Choroid plexus epithelial cell (primary cell): Measurements from ENCODE around the gene AARSD1.
A peak's percentile ranks its signal among the peaks of the same experiment; 100 is the strongest.
"Not testable (repeated sequence)": the region's sequence is repeated elsewhere in the genome, so short reads cannot be mapped to it uniquely, and the experiment has no call there.

Experiments used
- DNase-seq: peaks from one replicate; pipeline ENCODE4 v3.0.0-alpha.2; 2010; ENCODE audit warnings: low read depth
- H3K4me3 ChIP-seq: 2 replicates; pipeline ENCODE4 v1.5.1; 2011; ENCODE audit warnings: low read depth, mild to moderate bottlenecking, control low read depth, low read length, moderate library complexity
- TF ChIP-seq, protein P1 (sequence below): conservative IDR thresholded peaks from 2 replicates; pipeline ENCODE4 v1.5.1; 2011; ENCODE audit warnings: low read depth, mild to moderate bottlenecking, control low read depth, inconsistent platforms, low read length, moderate library complexity

Gene AARSD1

GRCh38 chr17:42979511-42980273 lies 15.4 kb upstream of the AARSD1 start, which contains the start of gene PTGES3L:
Gene PTGES3L (minus strand): TSS chr17:42980080. CDS start chr17:42980053, 27 bp downstream.
- H3K4me3 ChIP-seq, result peak within 1 kb of the TSS; percentile 90
- TF ChIP-seq, protein P1, sequence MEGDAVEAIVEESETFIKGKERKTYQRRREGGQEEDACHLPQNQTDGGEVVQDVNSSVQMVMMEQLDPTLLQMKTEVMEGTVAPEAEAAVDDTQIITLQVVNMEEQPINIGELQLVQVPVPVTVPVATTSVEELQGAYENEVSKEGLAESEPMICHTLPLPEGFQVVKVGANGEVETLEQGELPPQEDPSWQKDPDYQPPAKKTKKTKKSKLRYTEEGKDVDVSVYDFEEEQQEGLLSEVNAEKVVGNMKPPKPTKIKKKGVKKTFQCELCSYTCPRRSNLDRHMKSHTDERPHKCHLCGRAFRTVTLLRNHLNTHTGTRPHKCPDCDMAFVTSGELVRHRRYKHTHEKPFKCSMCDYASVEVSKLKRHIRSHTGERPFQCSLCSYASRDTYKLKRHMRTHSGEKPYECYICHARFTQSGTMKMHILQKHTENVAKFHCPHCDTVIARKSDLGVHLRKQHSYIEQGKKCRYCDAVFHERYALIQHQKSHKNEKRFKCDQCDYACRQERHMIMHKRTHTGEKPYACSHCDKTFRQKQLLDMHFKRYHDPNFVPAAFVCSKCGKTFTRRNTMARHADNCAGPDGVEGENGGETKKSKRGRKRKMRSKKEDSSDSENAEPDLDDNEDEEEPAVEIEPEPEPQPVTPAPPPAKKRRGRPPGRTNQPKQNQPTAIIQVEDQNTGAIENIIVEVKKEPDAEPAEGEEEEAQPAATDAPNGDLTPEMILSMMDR, result no peak
- peak; percentile 44 for DNase-seq

- H3K4me3 ChIP-seq, DNase-seq: not testable (repeated sequence)
Observed at GRCh38 chr17:42975701-42976100, 11.4 kb upstream of the AARSD1 start.

- DNase-seq, result no peak
- H3K4me3 ChIP-seq, result no peak overlapping the region
- TF ChIP-seq, protein P1, result no peak
Observed at GRCh38 chr17:42975265-42975664, 11.0 kb upstream of the AARSD1 start.

- H3K4me3 ChIP-seq, DNase-seq: not testable (repeated sequence)
Observed at GRCh38 chr17:42973323-42973722, 9.1 kb upstream of the AARSD1 start.

- TF ChIP-seq, protein P1, result no peak
- H3K4me3 ChIP-seq, result no peak overlapping the region
- no peak for DNase-seq
Observed at GRCh38 chr17:42971589-42971988, 7.3 kb upstream of the AARSD1 start.

DNA sequence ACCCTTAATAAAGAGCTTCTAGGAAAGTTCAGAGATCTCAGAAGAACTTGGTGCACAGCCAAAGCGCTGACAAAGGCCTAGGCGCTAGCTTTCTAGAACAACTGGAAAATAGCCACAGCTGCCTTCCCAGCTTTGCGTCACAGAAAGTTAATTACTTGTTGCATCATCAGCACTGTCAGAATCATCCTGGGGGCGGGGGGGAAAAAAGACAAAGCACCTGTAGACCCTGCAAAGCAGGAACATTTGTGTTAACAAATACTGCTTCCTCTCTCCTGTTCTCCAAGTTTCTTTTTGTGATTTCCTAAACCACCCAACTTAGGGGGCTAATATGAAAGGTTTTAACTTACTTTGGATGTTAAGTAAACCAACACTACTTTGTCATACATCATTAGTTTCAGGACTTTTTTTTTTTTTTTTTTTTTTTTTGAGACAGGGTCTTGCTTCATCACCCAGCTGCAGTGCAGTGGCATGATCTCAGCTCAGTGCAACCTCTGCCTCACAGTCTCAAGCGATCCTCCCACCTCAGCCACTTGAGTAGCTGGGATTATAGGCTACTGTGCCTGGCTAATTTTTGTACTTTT lies 4.8 kb upstream of the AARSD1 start:
- no peak overlapping the region for H3K4me3 ChIP-seq
- TF ChIP-seq, protein P1, result no peak
- peak; percentile 37 for DNase-seq

DNA sequence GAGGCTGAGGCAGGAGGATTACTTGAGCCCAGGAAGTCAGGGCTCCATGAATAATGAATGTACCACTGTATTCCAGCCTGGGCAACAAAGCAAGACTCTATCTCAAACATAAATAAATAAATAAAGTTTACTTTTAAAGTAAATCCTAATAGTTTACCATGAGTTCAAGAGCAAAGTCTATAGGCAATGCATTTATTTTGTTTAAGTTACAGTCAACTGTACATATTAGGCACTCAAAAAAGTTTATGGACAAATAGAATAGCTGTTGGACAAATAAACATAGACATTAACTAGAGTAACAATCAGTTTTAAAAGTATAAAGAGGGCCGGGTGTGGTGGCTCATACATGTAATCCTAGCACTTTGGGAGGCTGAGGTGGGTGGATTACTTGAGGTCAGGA lies 3.7 kb upstream of the AARSD1 start:
- no peak overlapping the region for H3K4me3 ChIP-seq
- TF ChIP-seq, protein P1, result no peak
- DNase-seq, result no peak

DNA sequence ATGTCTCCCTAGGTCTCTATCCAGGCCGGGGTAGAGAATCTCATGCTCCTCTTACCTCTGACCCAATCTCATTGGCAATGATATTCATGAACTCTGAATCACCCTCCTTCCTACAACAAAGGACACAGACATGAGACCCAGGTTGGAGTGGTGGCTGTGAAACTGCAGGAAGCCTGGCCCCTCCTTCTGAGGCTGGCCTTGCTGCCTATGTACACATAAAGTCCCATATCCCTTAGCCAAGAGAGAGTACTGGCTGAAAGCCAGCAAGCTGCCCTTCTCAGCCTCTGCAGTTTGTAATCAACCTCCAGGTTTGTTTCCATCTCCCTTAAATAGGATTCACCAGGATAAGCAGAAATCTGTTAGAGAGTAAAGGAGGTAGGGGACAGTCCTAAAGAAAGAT lies 10.6 kb downstream of the AARSD1 start:
- no peak overlapping the region for H3K4me3 ChIP-seq
- TF ChIP-seq, protein P1, result no peak
- DNase-seq, result peak; percentile 21
